HL-60 (cell line): ENCODE results near the gene SPOCK3.

Experiments
- GABPA ChIP-seq: IDR thresholded peaks from 2 replicates; pipeline ENCODE4 v1.6.1; 2012; ENCODE audit warnings: low read depth
- TF ChIP-seq, protein P1 (sequence below): IDR thresholded peaks from one replicate; pipeline ENCODE4 v1.5.1; 2011; ENCODE audit warnings: low read length, control low read depth, inconsistent platforms; ENCODE audit not compliant: insufficient read depth

DNA sequence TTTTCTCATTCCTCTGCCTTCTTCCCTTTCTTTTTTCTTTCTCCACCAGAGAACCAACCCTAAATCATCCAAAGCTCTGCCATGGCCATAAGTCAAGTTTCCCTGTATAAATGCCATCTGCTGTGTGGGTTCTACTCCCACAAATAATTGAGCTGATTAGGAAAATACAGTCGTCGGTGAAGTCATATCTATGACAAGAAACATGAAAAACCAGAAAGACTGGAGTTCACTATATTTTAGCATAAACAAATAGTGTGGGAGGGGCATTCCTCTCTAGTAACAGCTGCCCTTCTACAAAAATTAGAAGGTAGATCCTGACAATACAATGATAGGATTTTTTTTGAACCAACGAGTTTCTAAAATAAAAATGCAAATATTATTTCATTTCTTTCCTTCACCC is 48.8 kb downstream of the SPOCK3 start:
- TF ChIP-seq, protein P1, sequence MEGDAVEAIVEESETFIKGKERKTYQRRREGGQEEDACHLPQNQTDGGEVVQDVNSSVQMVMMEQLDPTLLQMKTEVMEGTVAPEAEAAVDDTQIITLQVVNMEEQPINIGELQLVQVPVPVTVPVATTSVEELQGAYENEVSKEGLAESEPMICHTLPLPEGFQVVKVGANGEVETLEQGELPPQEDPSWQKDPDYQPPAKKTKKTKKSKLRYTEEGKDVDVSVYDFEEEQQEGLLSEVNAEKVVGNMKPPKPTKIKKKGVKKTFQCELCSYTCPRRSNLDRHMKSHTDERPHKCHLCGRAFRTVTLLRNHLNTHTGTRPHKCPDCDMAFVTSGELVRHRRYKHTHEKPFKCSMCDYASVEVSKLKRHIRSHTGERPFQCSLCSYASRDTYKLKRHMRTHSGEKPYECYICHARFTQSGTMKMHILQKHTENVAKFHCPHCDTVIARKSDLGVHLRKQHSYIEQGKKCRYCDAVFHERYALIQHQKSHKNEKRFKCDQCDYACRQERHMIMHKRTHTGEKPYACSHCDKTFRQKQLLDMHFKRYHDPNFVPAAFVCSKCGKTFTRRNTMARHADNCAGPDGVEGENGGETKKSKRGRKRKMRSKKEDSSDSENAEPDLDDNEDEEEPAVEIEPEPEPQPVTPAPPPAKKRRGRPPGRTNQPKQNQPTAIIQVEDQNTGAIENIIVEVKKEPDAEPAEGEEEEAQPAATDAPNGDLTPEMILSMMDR, result no peak
- TF ChIP-seq GABPA, result no peak
